LNCaP clone FGC (cell line): Measurements from ENCODE around the gene CIPC.

ENCODE experiments used
- DNase-seq: peaks from one replicate; pipeline ENCODE4 v3.0.0-alpha.2; 2011; ENCODE audit warnings: low read depth
- H3K4me3 ChIP-seq: 2 replicates; pipeline ENCODE4 v1.5.1; 2011; ENCODE audit warnings: mild to moderate bottlenecking, low read depth, low read length, control low read depth
- CTCF ChIP-seq: IDR thresholded peaks from 2 replicates; pipeline ENCODE4 v1.5.1; 2012; ENCODE audit warnings: mild to moderate bottlenecking; ENCODE audit not compliant: control insufficient read depth, insufficient read depth; ENCODE audit errors: extremely low read depth

The CIPC gene

GRCh38 chr14:77125281-77125801 lies 27.3 kb downstream of the CIPC start:
- no peak for DNase-seq
- H3K4me3 ChIP-seq, result no peak overlapping the region
- no peak for TF ChIP-seq CTCF

- H3K4me3 ChIP-seq, result no peak overlapping the region
- TF ChIP-seq CTCF, result no peak
- no peak for DNase-seq
Observed at GRCh38 chr14:77125823-77126325, 27.8 kb downstream of the CIPC start.

- no peak for TF ChIP-seq CTCF
- no peak overlapping the region for H3K4me3 ChIP-seq
- no peak for DNase-seq
Observed at GRCh38 chr14:77126461-77126990, 28.5 kb downstream of the CIPC start.

- H3K4me3 ChIP-seq, result no peak overlapping the region
Observed at GRCh38 chr14:77128414-77128891, 30.4 kb downstream of the CIPC start.

GRCh38 chr14:77130386-77130785 lies 32.3 kb downstream of the CIPC start:
- DNase-seq, result no peak
- H3K4me3 ChIP-seq, result no peak overlapping the region
- TF ChIP-seq CTCF, result no peak

More at GRCh38 chr14:77128414-77128891, 30.4 kb downstream of the CIPC start:
- no peak for TF ChIP-seq CTCF
- no peak for DNase-seq

GRCh38 chr14:77131206-77131605 lies 33.1 kb downstream of the CIPC start:
- H3K4me3 ChIP-seq, result no peak overlapping the region
- DNase-seq, result no peak
- no peak for TF ChIP-seq CTCF

- no peak for DNase-seq
- TF ChIP-seq CTCF, result no peak
- no peak overlapping the region for H3K4me3 ChIP-seq
Observed at GRCh38 chr14:77131871-77132486, 33.9 kb downstream of the CIPC start.
